Measurements from ENCODE around the gene CDC42SE2.
"Not testable (repeated sequence)": the region's sequence is repeated elsewhere in the genome, so short reads cannot be mapped to it uniquely, and the experiment has no call there.

- TF ChIP-seq CTCF (IDR thresholded peaks at IDR 0.05; ENCODE audit: low read length); EZH2 (IDR thresholded peaks at IDR 0.05; ENCODE audit: borderline replicate concordance, low read length): not testable (repeated sequence)
Observed at GRCh38 chr5:131344288-131344687, 80.4 kb downstream of the CDC42SE2 start.

Measured in OCI-LY1 (cell line).